ENCODE results near the gene HAND1.

The HAND1 gene

DNA sequence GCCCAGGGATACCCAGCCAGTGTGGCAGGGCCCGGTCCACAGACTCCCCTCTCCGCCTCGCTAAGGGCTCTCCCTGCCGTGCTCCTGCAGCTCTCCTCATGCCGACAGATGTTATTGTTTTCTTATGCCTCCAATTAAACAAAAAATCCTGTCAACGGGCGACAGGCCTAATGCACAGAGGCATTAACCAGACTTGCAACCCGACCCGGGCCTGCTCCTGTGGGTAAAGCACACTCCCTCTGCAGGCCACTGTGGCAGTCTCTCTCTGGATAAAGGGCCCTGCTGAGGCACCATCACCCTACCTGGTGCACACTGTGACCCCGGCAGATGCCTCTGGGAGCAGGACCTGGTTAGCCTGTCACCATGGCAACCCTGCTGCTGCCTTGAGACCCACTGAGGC is 27.5 kb upstream of the HAND1 start:
- H3K27me3 ChIP-seq (ENCODE audit: insufficient read depth, low read length): no peaks in the 10 kb centered on the region; the same call in 1 of the 2 replicates
- no peak overlapping the region for H3K4me3 ChIP-seq (ENCODE audit: low read length)
- no peak overlapping the region for H3K9ac ChIP-seq (ENCODE audit: low read depth, low read length)
- no peaks in the 10 kb centered on the region for H3K9me3 ChIP-seq (ENCODE audit: insufficient read depth, low read depth, low read length)
- H3K36me3 ChIP-seq (ENCODE audit: insufficient read depth, low read depth, low read length): no peaks in the 10 kb centered on the region
- H3K27ac ChIP-seq (ENCODE audit: low read length): no peak overlapping the region
- peaks cover 5% of the 10 kb centered on the region; the same call in 1 of the 2 replicates for H3K4me1 ChIP-seq (ENCODE audit: insufficient read depth, low read length)

GRCh38 chr5:154503698-154504039 is 25.6 kb upstream of the HAND1 start:
- Histone ChIP-seq H3K36me3 (ENCODE audit: insufficient read depth, low read depth, low read length) (no peaks in the 10 kb centered on the region), H3K4me3 (ENCODE audit: low read length) (no peak overlapping the region), H3K27me3 (ENCODE audit: insufficient read depth, low read length) (no peaks in the 10 kb centered on the region), H3K9me3 (ENCODE audit: insufficient read depth, low read depth, low read length) (no peaks in the 10 kb centered on the region), H3K4me1 (ENCODE audit: insufficient read depth, low read length) (peaks cover 5% of the 10 kb centered on the region; the same call in 1 of the 2 replicates), H3K27ac (ENCODE audit: low read length) (no peak overlapping the region), H3K9ac (ENCODE audit: low read depth, low read length) (no peak overlapping the region)

DNA sequence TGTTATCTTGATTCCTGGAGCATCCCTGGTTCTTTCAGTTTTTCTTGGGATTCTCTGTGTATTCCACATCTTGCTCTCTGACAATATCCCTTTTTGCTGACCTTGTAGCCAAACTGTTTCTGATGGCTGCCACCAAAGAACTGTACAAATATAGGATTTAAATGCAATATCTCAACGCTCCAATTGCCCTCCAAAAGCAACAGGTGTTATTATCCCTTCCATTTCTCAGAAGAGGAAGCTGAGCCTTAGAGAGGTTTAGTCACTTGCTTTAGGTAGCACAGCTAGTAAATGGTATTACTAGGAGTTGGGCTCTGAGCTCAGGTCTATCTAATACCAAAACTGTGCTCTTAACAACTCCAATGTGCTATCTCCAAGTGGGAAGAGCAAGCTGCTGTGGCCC is 24.2 kb upstream of the HAND1 start:
- peaks cover 5% of the 10 kb centered on the region; the same call in 1 of the 2 replicates for H3K4me1 ChIP-seq (ENCODE audit: insufficient read depth, low read length)
- no peaks in the 10 kb centered on the region for H3K36me3 ChIP-seq (ENCODE audit: insufficient read depth, low read depth, low read length)
- no peak overlapping the region for H3K4me3 ChIP-seq (ENCODE audit: low read length)
- no peaks in the 10 kb centered on the region for H3K9me3 ChIP-seq (ENCODE audit: insufficient read depth, low read depth, low read length)
- no peak overlapping the region for H3K27ac ChIP-seq (ENCODE audit: low read length)
- H3K27me3 ChIP-seq (ENCODE audit: insufficient read depth, low read length): no peaks in the 10 kb centered on the region
- no peak overlapping the region for H3K9ac ChIP-seq (ENCODE audit: low read depth, low read length)

DNA sequence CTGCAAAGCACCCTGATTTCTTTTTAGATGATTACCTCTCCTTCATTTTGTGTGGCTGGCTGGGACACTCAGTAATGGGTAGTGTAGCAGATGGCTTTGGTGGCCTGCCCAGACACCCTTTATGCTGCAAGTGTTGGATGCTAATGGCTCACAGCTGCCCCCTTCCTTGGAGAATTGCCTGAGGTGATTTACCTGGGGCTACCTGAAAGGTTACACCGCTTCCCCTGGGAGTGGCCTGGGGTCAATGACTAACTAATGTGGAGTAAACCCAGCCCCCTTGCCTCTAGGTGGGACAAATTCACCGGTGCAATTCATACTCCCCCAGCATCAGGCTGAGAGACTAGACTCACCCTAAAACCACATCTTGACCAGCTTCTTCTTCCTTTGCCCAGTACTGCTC is 23.5 kb upstream of the HAND1 start:
- no peaks in the 10 kb centered on the region for H3K27me3 ChIP-seq (ENCODE audit: insufficient read depth, low read length)
- no peak overlapping the region for H3K27ac ChIP-seq (ENCODE audit: low read length)
- H3K9ac ChIP-seq (ENCODE audit: low read depth, low read length): no peak overlapping the region

GRCh38 chr5:154498994-154499393 is 21.0 kb upstream of the HAND1 start:
- Histone ChIP-seq H3K9me3 (ENCODE audit: insufficient read depth, low read depth, low read length) (no peaks in the 10 kb centered on the region), H3K36me3 (ENCODE audit: insufficient read depth, low read depth, low read length) (no peaks in the 10 kb centered on the region), H3K4me1 (ENCODE audit: insufficient read depth, low read length) (peaks cover 5% of the 10 kb centered on the region; the same call in 1 of the 2 replicates), H3K27me3 (ENCODE audit: insufficient read depth, low read length) (peaks cover 7% of the 10 kb centered on the region), H3K27ac (ENCODE audit: low read length) (no peak overlapping the region), H3K4me3 (ENCODE audit: low read length) (no peak overlapping the region), H3K9ac (ENCODE audit: low read depth, low read length) (no peak overlapping the region)

More for the DNA sequence above, 23.5 kb upstream of the HAND1 start:
- H3K4me3 ChIP-seq (ENCODE audit: low read length): no peak overlapping the region
- no peaks in the 10 kb centered on the region for H3K36me3 ChIP-seq (ENCODE audit: insufficient read depth, low read depth, low read length)
- H3K4me1 ChIP-seq (ENCODE audit: insufficient read depth, low read length): peaks cover 5% of the 10 kb centered on the region; the same call in 1 of the 2 replicates
- H3K9me3 ChIP-seq (ENCODE audit: insufficient read depth, low read depth, low read length): no peaks in the 10 kb centered on the region

GRCh38 chr5:154498591-154498990 is 20.6 kb upstream of the HAND1 start:
- Histone ChIP-seq H3K4me1 (ENCODE audit: insufficient read depth, low read length) (peaks cover 5% of the 10 kb centered on the region; the same call in 1 of the 2 replicates), H3K36me3 (ENCODE audit: insufficient read depth, low read depth, low read length) (no peaks in the 10 kb centered on the region), H3K9ac (ENCODE audit: low read depth, low read length) (no peak overlapping the region), H3K9me3 (ENCODE audit: insufficient read depth, low read depth, low read length) (no peaks in the 10 kb centered on the region), H3K4me3 (ENCODE audit: low read length) (no peak overlapping the region), H3K27me3 (ENCODE audit: insufficient read depth, low read length) (peaks cover 11% of the 10 kb centered on the region), H3K27ac (ENCODE audit: low read length) (no peak overlapping the region)

DNA sequence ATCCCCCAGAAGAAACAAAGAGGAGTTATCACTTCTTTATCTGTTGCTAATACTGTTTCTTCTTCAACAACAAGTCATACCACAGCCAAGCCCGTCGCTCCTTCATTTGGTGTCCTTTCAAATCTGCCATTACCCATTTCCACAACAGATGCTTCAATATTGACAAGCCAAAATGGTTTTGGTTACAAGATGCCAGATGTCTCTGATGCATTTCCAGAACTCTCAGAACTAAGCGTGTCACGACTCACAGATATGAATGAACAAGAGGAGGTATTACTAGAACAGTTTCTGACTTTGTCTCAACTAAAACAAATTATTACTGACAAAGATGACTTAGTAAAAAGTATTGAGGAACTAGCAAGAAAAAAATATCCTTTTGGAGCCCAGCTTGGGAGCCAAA is 16.0 kb upstream of the HAND1 start:
- Histone ChIP-seq H3K36me3 (ENCODE audit: insufficient read depth, low read depth, low read length) (no peaks in the 10 kb centered on the region), H3K4me1 (ENCODE audit: insufficient read depth, low read length) (no peaks in the 10 kb centered on the region), H3K4me3 (ENCODE audit: low read length) (no peak overlapping the region), H3K27me3 (ENCODE audit: insufficient read depth, low read length) (peaks cover 42% of the 10 kb centered on the region), H3K9ac (ENCODE audit: low read depth, low read length) (no peak overlapping the region), H3K27ac (ENCODE audit: low read length) (no peak overlapping the region), H3K9me3 (ENCODE audit: insufficient read depth, low read depth, low read length) (no peaks in the 10 kb centered on the region)

- H3K4me1 ChIP-seq (ENCODE audit: insufficient read depth, low read length): no peaks in the 10 kb centered on the region
- no peaks in the 10 kb centered on the region for H3K36me3 ChIP-seq (ENCODE audit: insufficient read depth, low read depth, low read length)
- H3K9ac ChIP-seq (ENCODE audit: low read depth, low read length): no peak overlapping the region
- H3K9me3 ChIP-seq (ENCODE audit: insufficient read depth, low read depth, low read length): no peaks in the 10 kb centered on the region
- no peak overlapping the region for H3K27ac ChIP-seq (ENCODE audit: low read length)
- H3K27me3 ChIP-seq (ENCODE audit: insufficient read depth, low read length): peaks cover 49% of the 10 kb centered on the region
- H3K4me3 ChIP-seq (ENCODE audit: low read length): no peak overlapping the region; the same call in 1 of the 2 replicates
These were observed 15.2 kb upstream of the HAND1 start for GRCh38 chr5:154493274-154493673.

DNA sequence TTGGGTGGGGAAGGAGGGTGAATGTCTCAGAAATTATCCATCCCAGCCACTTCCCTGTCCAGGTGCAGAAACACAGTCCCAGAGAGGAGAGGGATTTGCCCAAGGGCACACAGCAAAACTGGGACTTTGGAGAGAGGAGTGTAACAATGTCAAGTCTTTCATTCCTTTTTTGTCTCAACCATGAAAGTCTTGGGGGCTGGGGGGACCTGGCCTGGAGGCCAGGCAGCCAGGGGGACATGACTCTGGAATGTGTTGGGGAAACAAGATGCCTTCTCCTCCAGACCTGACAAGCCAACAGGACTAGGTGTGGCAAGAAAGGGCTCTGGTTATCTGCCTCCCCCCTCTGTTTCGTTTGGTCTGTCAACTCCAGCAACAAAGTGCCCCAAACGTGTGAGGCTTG is 13.9 kb upstream of the HAND1 start:
- Histone ChIP-seq H3K4me1 (ENCODE audit: insufficient read depth, low read length) (no peaks in the 10 kb centered on the region), H3K27ac (ENCODE audit: low read length) (no peak overlapping the region), H3K9ac (ENCODE audit: low read depth, low read length) (no peak overlapping the region), H3K9me3 (ENCODE audit: insufficient read depth, low read depth, low read length) (no peaks in the 10 kb centered on the region), H3K27me3 (ENCODE audit: insufficient read depth, low read length) (peaks cover 61% of the 10 kb centered on the region), H3K36me3 (ENCODE audit: insufficient read depth, low read depth, low read length) (no peaks in the 10 kb centered on the region), H3K4me3 (ENCODE audit: low read length) (no peak overlapping the region)

- H3K9me3 ChIP-seq (ENCODE audit: insufficient read depth, low read depth, low read length): no peaks in the 10 kb centered on the region
- peaks cover 86% of the 10 kb centered on the region for H3K27me3 ChIP-seq (ENCODE audit: insufficient read depth, low read length)
- no peaks in the 10 kb centered on the region for H3K36me3 ChIP-seq (ENCODE audit: insufficient read depth, low read depth, low read length)
- H3K27ac ChIP-seq (ENCODE audit: low read length): no peak overlapping the region
- H3K4me1 ChIP-seq (ENCODE audit: insufficient read depth, low read length): peaks cover 26% of the 10 kb centered on the region
- H3K9ac ChIP-seq (ENCODE audit: low read depth, low read length): no peak overlapping the region
- H3K4me3 ChIP-seq (ENCODE audit: low read length): no peak overlapping the region
These were observed 9.5 kb upstream of the HAND1 start for GRCh38 chr5:154487541-154487940.

- Histone ChIP-seq H3K36me3 (ENCODE audit: insufficient read depth, low read depth, low read length) (no peaks in the 10 kb centered on the region), H3K27me3 (ENCODE audit: insufficient read depth, low read length) (peaks cover 90% of the 10 kb centered on the region)
These were observed 8.4 kb upstream of the HAND1 start for GRCh38 chr5:154486427-154486866.

DNA sequence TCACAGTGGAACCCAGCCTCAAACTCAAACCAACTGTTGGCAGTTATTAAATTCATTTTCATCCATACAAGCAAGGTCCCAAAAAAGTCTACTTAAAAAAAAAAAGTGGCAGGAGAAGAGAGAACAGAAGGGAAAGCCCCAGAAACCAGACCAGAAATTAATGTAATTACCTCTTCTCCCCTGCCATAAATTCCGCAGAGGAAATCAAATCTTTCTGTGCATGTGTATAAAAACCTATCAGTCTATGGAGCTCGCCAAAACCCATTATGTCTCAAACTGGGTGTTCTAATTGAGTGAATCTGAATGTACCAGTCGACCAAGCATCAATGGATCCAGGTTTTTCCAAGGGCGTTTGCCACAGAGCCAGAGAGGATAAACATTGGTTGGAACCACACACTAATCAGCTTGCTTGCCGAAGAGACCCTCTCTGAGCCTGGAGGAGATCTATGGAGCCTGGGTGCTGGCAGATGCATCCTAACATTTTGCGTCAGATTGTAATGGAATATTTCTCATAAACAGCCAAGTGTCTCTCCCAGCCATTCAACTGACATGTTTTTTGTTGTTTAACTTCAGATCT is 7.9 kb upstream of the HAND1 start:
- Histone ChIP-seq H3K9me3 (ENCODE audit: insufficient read depth, low read depth, low read length) (no peaks in the 10 kb centered on the region), H3K4me1 (ENCODE audit: insufficient read depth, low read length) (peaks cover 28% of the 10 kb centered on the region), H3K27ac (ENCODE audit: low read length) (no peak overlapping the region), H3K27me3 (ENCODE audit: insufficient read depth, low read length) (peaks cover 95% of the 10 kb centered on the region), H3K36me3 (ENCODE audit: insufficient read depth, low read depth, low read length) (no peaks in the 10 kb centered on the region), H3K4me3 (ENCODE audit: low read length) (no peak overlapping the region), H3K9ac (ENCODE audit: low read depth, low read length) (no peak overlapping the region)

More at GRCh38 chr5:154486427-154486866, 8.4 kb upstream of the HAND1 start:
- no peaks in the 10 kb centered on the region for H3K9me3 ChIP-seq (ENCODE audit: insufficient read depth, low read depth, low read length)
- peaks cover 28% of the 10 kb centered on the region for H3K4me1 ChIP-seq (ENCODE audit: insufficient read depth, low read length)
- no peak overlapping the region for H3K27ac ChIP-seq (ENCODE audit: low read length)
- no peak overlapping the region for H3K4me3 ChIP-seq (ENCODE audit: low read length)
- H3K9ac ChIP-seq (ENCODE audit: low read depth, low read length): no peak overlapping the region
